WTC11 (cell line): Measurements from ENCODE around the gene PSMD5. TPM values are rescaled to one million over a fixed set of nuclear protein-coding genes. Genes with fewer than 3 reads are reported as not detected.

Experiments used
- ATAC-seq: fragments of 200-7000 bp; cut with Tn5 transposase; 2 replicates; pipeline ENCODE4 v1.10.0; 2021; ENCODE audit warnings: mild to moderate bottlenecking, moderate library complexity
- CTCF ChIA-PET: fragments of 300-600 bp; sonication (Branson Sonifier 250); formaldehyde crosslinking; loops from one replicate; lab custom pipeline; 2021; ENCODE audit warnings: antibody characterized with exemption; lab: Charles Lee
- POLR2A ChIA-PET: fragments of 350-600 bp; sonication (Branson Sonifier 250); formaldehyde crosslinking; loops from one replicate; lab custom pipeline; 2021; ENCODE audit warnings: antibody characterized with exemption; lab: Charles Lee
- DNase-seq: peaks from one replicate; pipeline ENCODE4 v3.0.0; 2021; ENCODE audit warnings: low spot score
- H3K27ac Mint-ChIP-seq: 2 replicates; pipeline ENCODE4 v1.8.0; 2021; ENCODE audit warnings: mixed read lengths
- H3K27me3 Mint-ChIP-seq: 2 replicates; pipeline ENCODE4 v1.8.0; 2021; ENCODE audit warnings: low read depth, mild to moderate bottlenecking, moderate library complexity, mixed read lengths
- H3K36me3 Mint-ChIP-seq: 2 replicates; pipeline ENCODE4 v1.8.0; 2021; ENCODE audit warnings: mixed read lengths
- H3K4me1 Mint-ChIP-seq: 2 replicates; pipeline ENCODE4 v1.8.0; 2022; ENCODE audit warnings: mixed read lengths
- H3K4me3 Mint-ChIP-seq: 2 replicates; pipeline ENCODE4 v1.8.0; 2021; ENCODE audit warnings: mild to moderate bottlenecking, moderate library complexity, mixed read lengths
- H3K9me3 Mint-ChIP-seq: 2 replicates; pipeline ENCODE4 v1.8.0; 2021; ENCODE audit warnings: mixed read lengths
- EMX1 ChIP-seq: fragments of 250-450 bp; sonication (Bioruptor Pico); IDR thresholded peaks from 2 replicates; pipeline ENCODE4 v1.8.0; 2021; ENCODE audit warnings: mild to moderate bottlenecking
- ESRRA ChIP-seq: sonication (generic); formaldehyde crosslinking; IDR thresholded peaks from 2 replicates; pipeline ENCODE4 v1.8.1; 2022; ENCODE audit warnings: mild to moderate bottlenecking, missing genetic modification reagents, borderline replicate concordance
- FOXJ3 ChIP-seq: sonication (generic); formaldehyde crosslinking; IDR thresholded peaks from 2 replicates; pipeline ENCODE4 v1.9.0; 2021; ENCODE audit warnings: missing genetic modification reagents, mild to moderate bottlenecking, borderline replicate concordance
- FOXK1 ChIP-seq: sonication (generic); formaldehyde crosslinking; IDR thresholded peaks from 2 replicates; pipeline ENCODE4 v1.8.0; 2022; ENCODE audit warnings: mild to moderate bottlenecking, moderate library complexity, missing genetic modification reagents
- GTF2I ChIP-seq: fragments of 250-450 bp; sonication (Bioruptor Pico); conservative IDR thresholded peaks from 2 replicates; pipeline ENCODE4 v1.4.0; 2021; ENCODE audit warnings: mild to moderate bottlenecking
- JUN ChIP-seq: sonication (generic); formaldehyde crosslinking; IDR thresholded peaks from 2 replicates; pipeline ENCODE4 v1.8.0; 2023; ENCODE audit warnings: mild to moderate bottlenecking, missing genetic modification reagents
- PRDM15 ChIP-seq: sonication (generic); formaldehyde crosslinking; IDR thresholded peaks from 2 replicates; pipeline ENCODE4 v1.8.0; 2022; ENCODE audit warnings: missing genetic modification reagents
- PREB ChIP-seq: sonication (generic); formaldehyde crosslinking; IDR thresholded peaks from 2 replicates; pipeline ENCODE4 v1.8.1; 2022; ENCODE audit warnings: mild to moderate bottlenecking, missing genetic modification reagents, moderate library complexity, borderline replicate concordance
- TCF7 ChIP-seq: sonication (generic); formaldehyde crosslinking; IDR thresholded peaks from 2 replicates; pipeline ENCODE4 v1.8.0; 2022; ENCODE audit warnings: mild to moderate bottlenecking, low read depth, missing genetic modification reagents, moderate library complexity
- ZNF281 ChIP-seq: sonication (generic); formaldehyde crosslinking; IDR thresholded peaks from 2 replicates; pipeline ENCODE4 v1.8.0; 2023; ENCODE audit warnings: mild to moderate bottlenecking, missing genetic modification reagents
- total RNA-seq: library from RNA; stranded (reverse); gene quantifications from 3 replicates; pipeline ENCODE4 v1.2.3, GENCODE V29; 2021
- TF ChIP-seq, protein P1 (sequence below): fragments of 250-450 bp; sonication (Bioruptor Pico); IDR thresholded peaks from 2 replicates; pipeline ENCODE4 v2.1.2; 2022; ENCODE audit warnings: mild to moderate bottlenecking, moderate library complexity
- TF ChIP-seq, protein P2 (sequence below): fragments of 250-450 bp; sonication (Bioruptor Pico); IDR thresholded peaks from 2 replicates; pipeline ENCODE4 v1.8.0; 2021; ENCODE audit warnings: mild to moderate bottlenecking
- TF ChIP-seq, protein P3 (sequence below): sonication (generic); formaldehyde crosslinking; conservative IDR thresholded peaks from 2 replicates; pipeline ENCODE4 v1.8.1; 2023; ENCODE audit warnings: mild to moderate bottlenecking, low read depth, missing genetic modification reagents, moderate library complexity

The PSMD5 gene
- total RNA-seq, 1 experiment from 2014 or later = 61.1 TPM

- Mint-ChIP-seq H3K36me3 (peaks cover 9% of the 10 kb centered on the region), H3K4me1 (no peaks in the 10 kb centered on the region), H3K27me3 (no peaks in the 10 kb centered on the region), H3K9me3 (no peaks in the 10 kb centered on the region), H3K4me3 (no peak overlapping the region), H3K27ac (no peak overlapping the region)
- DNase-seq (no peak), ATAC-seq (no peak)
- ChIA-PET POLR2A (no interaction called here), CTCF (interaction anchor here (0.9 kb wide), 1 partner anchor 196 kb away, joined by 3 read pairs; no protein-coding TSS in a partner anchor)
- TF ChIP-seq, protein P1, sequence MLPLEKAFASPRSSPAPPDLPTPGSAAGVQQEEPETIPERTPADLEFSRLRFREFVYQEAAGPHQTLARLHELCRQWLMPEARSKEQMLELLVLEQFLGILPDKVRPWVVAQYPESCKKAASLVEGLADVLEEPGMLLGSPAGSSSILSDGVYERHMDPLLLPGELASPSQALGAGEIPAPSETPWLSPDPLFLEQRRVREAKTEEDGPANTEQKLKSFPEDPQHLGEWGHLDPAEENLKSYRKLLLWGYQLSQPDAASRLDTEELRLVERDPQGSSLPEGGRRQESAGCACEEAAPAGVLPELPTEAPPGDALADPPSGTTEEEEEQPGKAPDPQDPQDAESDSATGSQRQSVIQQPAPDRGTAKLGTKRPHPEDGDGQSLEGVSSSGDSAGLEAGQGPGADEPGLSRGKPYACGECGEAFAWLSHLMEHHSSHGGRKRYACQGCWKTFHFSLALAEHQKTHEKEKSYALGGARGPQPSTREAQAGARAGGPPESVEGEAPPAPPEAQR (CRISPR knock-in tag) = no peak
- TF ChIP-seq EMX1 (CRISPR knock-in tag) (no peak), PREB (no peak), JUN (CRISPR knock-in tag) (no peak), ZNF281 (CRISPR knock-in tag) (no peak), ESRRA (CRISPR knock-in tag) (no peak), TCF7 (no peak), FOXJ3 (CRISPR knock-in tag) (no peak), FOXK1 (CRISPR knock-in tag) (no peak), PRDM15 (no peak), GTF2I (no peak)
- TF ChIP-seq, protein P2, sequence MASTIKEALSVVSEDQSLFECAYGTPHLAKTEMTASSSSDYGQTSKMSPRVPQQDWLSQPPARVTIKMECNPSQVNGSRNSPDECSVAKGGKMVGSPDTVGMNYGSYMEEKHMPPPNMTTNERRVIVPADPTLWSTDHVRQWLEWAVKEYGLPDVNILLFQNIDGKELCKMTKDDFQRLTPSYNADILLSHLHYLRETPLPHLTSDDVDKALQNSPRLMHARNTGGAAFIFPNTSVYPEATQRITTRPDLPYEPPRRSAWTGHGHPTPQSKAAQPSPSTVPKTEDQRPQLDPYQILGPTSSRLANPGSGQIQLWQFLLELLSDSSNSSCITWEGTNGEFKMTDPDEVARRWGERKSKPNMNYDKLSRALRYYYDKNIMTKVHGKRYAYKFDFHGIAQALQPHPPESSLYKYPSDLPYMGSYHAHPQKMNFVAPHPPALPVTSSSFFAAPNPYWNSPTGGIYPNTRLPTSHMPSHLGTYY (CRISPR knock-in tag) = no peak
- TF ChIP-seq, protein P3, sequence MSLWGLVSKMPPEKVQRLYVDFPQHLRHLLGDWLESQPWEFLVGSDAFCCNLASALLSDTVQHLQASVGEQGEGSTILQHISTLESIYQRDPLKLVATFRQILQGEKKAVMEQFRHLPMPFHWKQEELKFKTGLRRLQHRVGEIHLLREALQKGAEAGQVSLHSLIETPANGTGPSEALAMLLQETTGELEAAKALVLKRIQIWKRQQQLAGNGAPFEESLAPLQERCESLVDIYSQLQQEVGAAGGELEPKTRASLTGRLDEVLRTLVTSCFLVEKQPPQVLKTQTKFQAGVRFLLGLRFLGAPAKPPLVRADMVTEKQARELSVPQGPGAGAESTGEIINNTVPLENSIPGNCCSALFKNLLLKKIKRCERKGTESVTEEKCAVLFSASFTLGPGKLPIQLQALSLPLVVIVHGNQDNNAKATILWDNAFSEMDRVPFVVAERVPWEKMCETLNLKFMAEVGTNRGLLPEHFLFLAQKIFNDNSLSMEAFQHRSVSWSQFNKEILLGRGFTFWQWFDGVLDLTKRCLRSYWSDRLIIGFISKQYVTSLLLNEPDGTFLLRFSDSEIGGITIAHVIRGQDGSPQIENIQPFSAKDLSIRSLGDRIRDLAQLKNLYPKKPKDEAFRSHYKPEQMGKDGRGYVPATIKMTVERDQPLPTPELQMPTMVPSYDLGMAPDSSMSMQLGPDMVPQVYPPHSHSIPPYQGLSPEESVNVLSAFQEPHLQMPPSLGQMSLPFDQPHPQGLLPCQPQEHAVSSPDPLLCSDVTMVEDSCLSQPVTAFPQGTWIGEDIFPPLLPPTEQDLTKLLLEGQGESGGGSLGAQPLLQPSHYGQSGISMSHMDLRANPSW = no peak
Observed at GRCh38 chr9:120859361-120859760, 16.6 kb upstream of the PSMD5 start.
